GM12891 (cell line): Measurements from ENCODE around the gene PODN.

ENCODE experiments used
- DNase-seq: peaks from one replicate; pipeline ENCODE4 v3.0.0; 2011; ENCODE audit warnings: low spot score; ENCODE audit not compliant: insufficient read length
- FAIRE-seq: peaks from 2 replicates; lab custom pipeline; 2011; peaks lifted over from hg19 to GRCh38; lab: Jason Lieb, UNC
- PAX5 ChIP-seq: IDR thresholded peaks from 2 replicates; pipeline ENCODE4 v1.6.1; 2011; ENCODE audit warnings: low read length, moderate library complexity, mild to moderate bottlenecking; ENCODE audit not compliant: insufficient read depth, severe bottlenecking
- POLR2A ChIP-seq: IDR thresholded peaks from 2 replicates; pipeline ENCODE4 v1.6.1; 2011; ENCODE audit warnings: low read depth, low read length, control low read depth
- POLR2AphosphoS5 ChIP-seq: IDR thresholded peaks from 2 replicates; pipeline ENCODE4 v1.6.1; 2011; ENCODE audit warnings: low read depth, low read length, control low read depth
- POU2F2 ChIP-seq: IDR thresholded peaks from 2 replicates; pipeline ENCODE4 v1.6.1; 2011; ENCODE audit warnings: low read depth, mild to moderate bottlenecking, control low read depth, low read length, moderate library complexity
- SPI1 ChIP-seq: IDR thresholded peaks from 2 replicates; pipeline ENCODE4 v1.6.1; 2011; ENCODE audit warnings: low read depth, low read length, control low read depth
- TAF1 ChIP-seq: IDR thresholded peaks from 2 replicates; pipeline ENCODE4 v1.6.1; 2011; ENCODE audit warnings: low read depth, low read length, control low read depth

The PODN gene

GRCh38 chr1:53088616-53089300 lies 26.7 kb downstream of the PODN start:
- TF ChIP-seq POU2F2 (no peak), POLR2A (no peak), TAF1 (no peak), POLR2AphosphoS5 (no peak), PAX5 (no peak), SPI1 (no peak)
- no peak for FAIRE-seq

GRCh38 chr1:53089478-53090226 lies 27.6 kb downstream of the PODN start:
- DNase-seq: no peak
- FAIRE-seq: no peak

More at GRCh38 chr1:53088616-53089300, 26.7 kb downstream of the PODN start:
- no peak for DNase-seq

GRCh38 chr1:53090227-53091147 lies 28.5 kb downstream of the PODN start:
- FAIRE-seq: no peak
- no peak for DNase-seq

More at GRCh38 chr1:53089478-53090226, 27.6 kb downstream of the PODN start:
- TF ChIP-seq POU2F2 (no peak), POLR2AphosphoS5 (no peak), POLR2A (no peak), TAF1 (no peak), PAX5 (no peak), SPI1 (no peak)

GRCh38 chr1:53091841-53092645 lies 30.0 kb downstream of the PODN start:
- no peak for TF ChIP-seq POLR2A
- TF ChIP-seq TAF1: no peak
- TF ChIP-seq PAX5: no peak
- TF ChIP-seq POLR2AphosphoS5: no peak
- TF ChIP-seq SPI1: no peak
- no peak for TF ChIP-seq POU2F2
- no peak for DNase-seq
- FAIRE-seq: no peak

More at GRCh38 chr1:53090227-53091147, 28.5 kb downstream of the PODN start:
- TF ChIP-seq POU2F2: no peak
- no peak for TF ChIP-seq SPI1

- FAIRE-seq: no peak
- DNase-seq: no peak
- TF ChIP-seq SPI1 (no peak), POLR2AphosphoS5 (no peak), TAF1 (no peak), POLR2A (no peak), PAX5 (no peak), POU2F2 (no peak)
These were observed 30.8 kb downstream of the PODN start for GRCh38 chr1:53092659-53093450.

- TF ChIP-seq POLR2A (no peak), PAX5 (no peak), SPI1 (no peak), TAF1 (no peak), POU2F2 (no peak)
- DNase-seq (no peak), FAIRE-seq (no peak)
These were observed 31.4 kb downstream of the PODN start for GRCh38 chr1:53093451-53093754.

GRCh38 chr1:53093778-53094532 lies 31.9 kb downstream of the PODN start:
- TF ChIP-seq POU2F2: no peak
- no peak for FAIRE-seq
- no peak for DNase-seq

GRCh38 chr1:53094533-53094919 lies 32.5 kb downstream of the PODN start:
- DNase-seq (no peak), FAIRE-seq (no peak)
- TF ChIP-seq SPI1 (no peak), POLR2AphosphoS5 (no peak), TAF1 (no peak), POLR2A (no peak), POU2F2 (no peak), PAX5 (no peak)
